ENCODE measurements around the gene POFUT1.

The POFUT1 gene

GRCh38 chr20:32204205-32205109 is 3.2 kb upstream of the POFUT1 start:
- Histone ChIP-seq H3K36me3 (ENCODE audit: control insufficient read depth in 2 of 2, insufficient read depth in 1 of 2, low read length in 2 of 2) (peaks cover 21 to 68% of the 10 kb centered on the region in 2 experiments; a peak in 2 of 3 replicates), H3K4me3 (ENCODE audit: low read depth, low read length) (no peak overlapping the region), H3K4me1 (ENCODE audit: control insufficient read depth, insufficient read depth, low read length) (peaks cover 6% of the 10 kb centered on the region), H3K27ac (ENCODE audit: extremely low read depth, low read depth, low read length) (no peak overlapping the region), H3K9me3 (ENCODE audit: control insufficient read depth, insufficient read depth, low read depth, low read length) (no peaks in the 10 kb centered on the region)
- ChIA-PET CTCF (no interaction called here), POLR2A (no interaction called here)
- no peak for TF ChIP-seq ZNF624 (tag by site-specific recombination; IDR thresholded peaks at IDR 0.05)
- peak; percentile 40 for TF ChIP-seq OSR2 (tag by site-specific recombination; IDR thresholded peaks at IDR 0.05)
- TF ChIP-seq ZNF555 (tag by site-specific recombination; conservative IDR thresholded peaks at IDR 0.05), result no peak
- TF ChIP-seq ZFHX2 (tag by site-specific recombination; conservative IDR thresholded peaks at IDR 0.05), result peak; percentile 69
- peak; percentile 43; the same call in 1 of the 2 replicates for TF ChIP-seq EGR2 (tag by site-specific recombination; IDR thresholded peaks at IDR 0.05; ENCODE audit: low read depth)
- TF ChIP-seq ZNF112 (tag by site-specific recombination; IDR thresholded peaks at IDR 0.05), result no peak
- TF ChIP-seq ZNF366 (tag by site-specific recombination; conservative IDR thresholded peaks at IDR 0.05), result 0 out of 2 replicates have a peak, but pooled peaks have one; percentile 29

- Histone ChIP-seq H3K4me1 (ENCODE audit: control insufficient read depth, insufficient read depth, low read length) (peaks cover 6% of the 10 kb centered on the region), H3K9me3 (ENCODE audit: control insufficient read depth, insufficient read depth, low read depth, low read length) (no peaks in the 10 kb centered on the region), H3K27ac (ENCODE audit: extremely low read depth, low read depth, low read length) (no peak overlapping the region), H3K4me3 (ENCODE audit: low read depth, low read length) (no peak overlapping the region), H3K36me3 (ENCODE audit: control insufficient read depth in 2 of 2, insufficient read depth in 1 of 2, low read length in 2 of 2) (peaks cover 13 to 68% of the 10 kb centered on the region in 2 experiments; a peak in 2 of 3 replicates)
- ChIA-PET POLR2A (no interaction called here), CTCF (no interaction called here)
- TF ChIP-seq REST (tag by site-specific recombination; IDR thresholded peaks at IDR 0.05) (no peak), ZBTB48 (tag by site-specific recombination; IDR thresholded peaks at IDR 0.05) (peak; percentile 23; the same call in 1 of the 2 replicates), ZNF768 (tag by site-specific recombination; IDR thresholded peaks at IDR 0.05) (no peak), ZNF692 (tag by site-specific recombination; IDR thresholded peaks at IDR 0.05) (peak; percentile 42; the same call in 1 of the 2 replicates), ZNF302 (tag by site-specific recombination; IDR thresholded peaks at IDR 0.05; ENCODE audit: low read depth) (no peak), PATZ1 (tag by site-specific recombination; IDR thresholded peaks at IDR 0.05) (no peak), ZBTB1 (tag by site-specific recombination; IDR thresholded peaks at IDR 0.05) (no peak), ZSCAN23 (tag by site-specific recombination; IDR thresholded peaks at IDR 0.05) (no peak), FEZF1 (tag by site-specific recombination; IDR thresholded peaks at IDR 0.05) (no peak), ZBTB6 (tag by site-specific recombination; IDR thresholded peaks at IDR 0.05) (no peak), ZNF138 (tag by site-specific recombination; IDR thresholded peaks at IDR 0.05; ENCODE audit: borderline replicate concordance) (no peak), ZNF280C (tag by site-specific recombination; IDR thresholded peaks at IDR 0.05) (no peak)
Measured at GRCh38 chr20:32205110-32205842, 2.4 kb upstream of the POFUT1 start.
